GM23248 (cell line): Measurements from ENCODE around the gene MVD.

Source experiments
- EZH2 ChIP-seq: fragments of 200-600 bp; sonication (generic); IDR thresholded peaks from 2 replicates; pipeline ENCODE4 v1.6.1; 2018; ENCODE audit warnings: antibody characterized with exemption, mild to moderate bottlenecking; ENCODE audit not compliant: insufficient read depth, poor library complexity, severe bottlenecking
- EZH2phosphoT487 ChIP-seq: fragments of 200-600 bp; sonication (generic); IDR thresholded peaks from 2 replicates; pipeline ENCODE4 v1.6.1; 2018; ENCODE audit warnings: antibody characterized with exemption, moderate library complexity, mild to moderate bottlenecking, low read depth; ENCODE audit not compliant: insufficient read depth

DNA sequence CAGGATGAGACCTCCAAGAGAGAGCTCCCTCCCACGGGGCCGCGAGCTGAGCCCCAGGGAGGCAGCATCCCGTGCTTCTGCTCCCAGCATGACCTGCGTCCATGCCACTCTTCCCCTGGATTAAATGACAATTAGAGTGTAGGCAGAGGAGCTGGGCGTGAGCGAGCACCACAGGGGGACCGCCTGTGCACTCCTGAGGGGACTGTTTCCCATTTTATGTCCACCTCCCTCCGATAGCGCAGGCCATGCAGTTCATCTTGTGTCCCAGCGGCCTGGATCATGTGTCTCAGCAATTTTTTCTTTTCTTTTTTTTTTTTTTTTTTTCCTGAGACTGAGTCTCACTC is 30.3 kb downstream of the MVD start:
- TF ChIP-seq EZH2 (no peak), EZH2phosphoT487 (no peak)
